ENCODE measurements around the gene SEMA7A. TPM values are rescaled to one million over a fixed set of nuclear protein-coding genes. Genes with fewer than 3 reads are reported as not detected.

Gene SEMA7A
- total and polyA plus RNA-seq, 4 donors, result 4.2 to 15.0 (median 6.8) TPM

DNA sequence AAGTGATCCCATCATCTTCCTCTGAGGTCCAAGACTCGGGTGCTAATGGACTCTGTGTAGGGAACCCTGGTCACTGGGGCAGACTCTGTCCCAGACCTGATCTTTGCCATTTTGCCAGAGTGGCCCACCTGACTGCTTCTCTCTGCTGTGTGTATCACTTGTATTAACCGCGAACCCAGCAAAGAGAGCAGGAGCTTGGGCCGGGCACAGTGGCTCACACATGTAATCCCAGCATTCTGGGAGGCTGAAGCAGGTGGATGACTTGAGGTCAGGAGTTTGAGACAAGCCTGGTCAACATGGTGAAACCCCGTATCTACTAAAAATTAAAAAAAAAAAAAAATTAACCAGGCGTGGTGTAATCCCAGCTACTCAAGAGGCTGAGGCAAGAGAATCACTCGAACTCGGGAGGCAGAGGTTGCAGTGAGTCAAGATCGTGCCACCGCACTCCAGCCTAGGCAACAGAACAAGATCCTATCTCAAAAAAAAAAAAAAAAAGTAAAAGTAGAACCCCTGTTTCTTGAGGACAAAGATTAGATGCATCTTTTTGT lies 33.4 kb downstream of the SEMA7A start:
- ATAC-seq (ENCODE audit: insufficient read depth, low FRiP score) (no peak), DNase-seq (no peak)
- Histone ChIP-seq H3K27me3 (ENCODE audit: control insufficient read depth in 3 of 3, insufficient read depth in 3 of 3, low read length in 2 of 3) (no peaks in the 10 kb centered on the region), H3K9me3 (ENCODE audit: control insufficient read depth in 4 of 4, insufficient read depth in 3 of 4, low read length in 3 of 4) (no peaks in the 10 kb centered on the region), H3K27ac (ENCODE audit: low read depth in 1 of 2, low read length in 1 of 2) (no peak overlapping the region), H3K4me3 (no peak overlapping the region), H3K9ac (ENCODE audit: insufficient read depth in 1 of 2, low read length in 2 of 2) (no peak overlapping the region), H3K4me1 (ENCODE audit: control insufficient read depth in 5 of 5, insufficient read depth in 5 of 5, low read length in 5 of 5) (peaks cover 0 to 19% (median 11%) of the 10 kb centered on the region in 5 donors), H3K36me3 (ENCODE audit: control insufficient read depth in 4 of 4, insufficient read depth in 4 of 4, low read length in 4 of 4) (no peaks in the 10 kb centered on the region)
- WGBS, 2 donors, result 65 to 70% methylated on average over 10 of the region's 10 CpGs
- TF ChIP-seq, protein P1, sequence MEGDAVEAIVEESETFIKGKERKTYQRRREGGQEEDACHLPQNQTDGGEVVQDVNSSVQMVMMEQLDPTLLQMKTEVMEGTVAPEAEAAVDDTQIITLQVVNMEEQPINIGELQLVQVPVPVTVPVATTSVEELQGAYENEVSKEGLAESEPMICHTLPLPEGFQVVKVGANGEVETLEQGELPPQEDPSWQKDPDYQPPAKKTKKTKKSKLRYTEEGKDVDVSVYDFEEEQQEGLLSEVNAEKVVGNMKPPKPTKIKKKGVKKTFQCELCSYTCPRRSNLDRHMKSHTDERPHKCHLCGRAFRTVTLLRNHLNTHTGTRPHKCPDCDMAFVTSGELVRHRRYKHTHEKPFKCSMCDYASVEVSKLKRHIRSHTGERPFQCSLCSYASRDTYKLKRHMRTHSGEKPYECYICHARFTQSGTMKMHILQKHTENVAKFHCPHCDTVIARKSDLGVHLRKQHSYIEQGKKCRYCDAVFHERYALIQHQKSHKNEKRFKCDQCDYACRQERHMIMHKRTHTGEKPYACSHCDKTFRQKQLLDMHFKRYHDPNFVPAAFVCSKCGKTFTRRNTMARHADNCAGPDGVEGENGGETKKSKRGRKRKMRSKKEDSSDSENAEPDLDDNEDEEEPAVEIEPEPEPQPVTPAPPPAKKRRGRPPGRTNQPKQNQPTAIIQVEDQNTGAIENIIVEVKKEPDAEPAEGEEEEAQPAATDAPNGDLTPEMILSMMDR (IDR thresholded peaks at IDR 0.05; ENCODE audit: control extremely low read depth, extremely low read depth), result no peak

GRCh38 chr15:74399511-74400312 lies 34.0 kb downstream of the SEMA7A start:
- Histone ChIP-seq H3K4me1 (ENCODE audit: control insufficient read depth in 5 of 5, insufficient read depth in 5 of 5, low read length in 5 of 5) (peaks cover 0 to 19% (median 11%) of the 10 kb centered on the region in 5 donors), H3K36me3 (ENCODE audit: control insufficient read depth in 4 of 4, insufficient read depth in 4 of 4, low read length in 4 of 4) (no peaks in the 10 kb centered on the region), H3K27me3 (ENCODE audit: control insufficient read depth in 3 of 3, insufficient read depth in 3 of 3, low read length in 2 of 3) (no peaks in the 10 kb centered on the region), H3K9ac (ENCODE audit: insufficient read depth in 1 of 2, low read length in 2 of 2) (no peak overlapping the region), H3K9me3 (ENCODE audit: control insufficient read depth in 4 of 4, insufficient read depth in 3 of 4, low read length in 3 of 4) (no peaks in the 10 kb centered on the region), H3K27ac (ENCODE audit: low read depth in 1 of 2, low read length in 1 of 2) (no peak overlapping the region), H3K4me3 (no peak overlapping the region)
- TF ChIP-seq, protein P1 (IDR thresholded peaks at IDR 0.05; ENCODE audit: control extremely low read depth, extremely low read depth), result no peak
- ATAC-seq (ENCODE audit: insufficient read depth, low FRiP score) (no peak), DNase-seq (no peak)
- WGBS, 2 donors, result 31 to 33% methylated on average over 5 of the region's 5 CpGs

- ATAC-seq (ENCODE audit: insufficient read depth, low FRiP score) (no peak), DNase-seq (no peak)
- TF ChIP-seq, protein P1 (IDR thresholded peaks at IDR 0.05; ENCODE audit: control extremely low read depth, extremely low read depth), result no peak
- 76 to 83% methylated on average over 3 of the region's 3 CpGs for WGBS, 2 donors
- Histone ChIP-seq H3K36me3 (ENCODE audit: control insufficient read depth in 4 of 4, insufficient read depth in 4 of 4, low read length in 4 of 4) (no peaks in the 10 kb centered on the region), H3K27ac (ENCODE audit: low read depth in 1 of 2, low read length in 1 of 2) (no peak overlapping the region), H3K9me3 (ENCODE audit: control insufficient read depth in 4 of 4, insufficient read depth in 3 of 4, low read length in 3 of 4) (no peaks in the 10 kb centered on the region), H3K9ac (ENCODE audit: insufficient read depth in 1 of 2, low read length in 2 of 2) (no peak overlapping the region), H3K27me3 (ENCODE audit: control insufficient read depth in 3 of 3, insufficient read depth in 3 of 3, low read length in 2 of 3) (no peaks in the 10 kb centered on the region), H3K4me1 (ENCODE audit: control insufficient read depth in 5 of 5, insufficient read depth in 5 of 5, low read length in 5 of 5) (peaks cover 0 to 19% (median 8%) of the 10 kb centered on the region in 5 donors), H3K4me3 (no peak overlapping the region)
Observed at GRCh38 chr15:74399100-74399499, 34.7 kb downstream of the SEMA7A start.
